ENCODE data around the gene ANTXR1.

Gene ANTXR1

GRCh38 chr2:69020496-69021426 is 7.8 kb downstream of the ANTXR1 start (continued):
- TF ChIP-seq TSHZ2 (CRISPR knock-in tag; IDR thresholded peaks at IDR 0.05) (no peak), ZFP3 (CRISPR knock-in tag; IDR thresholded peaks at IDR 0.05) (no peak), ZFP30 (CRISPR knock-in tag; IDR thresholded peaks at IDR 0.05) (no peak)

- ATAC-seq, result peak; percentile 45
- TF ChIP-seq CREB5 (CRISPR knock-in tag; IDR thresholded peaks at IDR 0.05; ENCODE audit: low read depth), result peak; percentile 78
- TF ChIP-seq TSHZ2 (CRISPR knock-in tag; IDR thresholded peaks at IDR 0.05), result 0 out of 2 replicates have a peak, but pooled peaks have one; percentile 29
- peak; percentile 41; the same call in 1 of the 2 replicates for TF ChIP-seq ZFP3 (CRISPR knock-in tag; IDR thresholded peaks at IDR 0.05)
- TF ChIP-seq RARB (CRISPR knock-in tag; IDR thresholded peaks at IDR 0.05), result no peak
- TF ChIP-seq SNAI2 (CRISPR knock-in tag; IDR thresholded peaks at IDR 0.05), result no peak
- TF ChIP-seq ISL1 (CRISPR knock-in tag; IDR thresholded peaks at IDR 0.05), result peak; percentile 92
- 0 out of 2 replicates have a peak, but pooled peaks have one; percentile 17 for TF ChIP-seq GLIS3 (CRISPR knock-in tag; IDR thresholded peaks at IDR 0.05)
- TF ChIP-seq ZNF8 (CRISPR knock-in tag; IDR thresholded peaks at IDR 0.05), result peak; percentile 60; the same call in 1 of the 2 replicates
- peak; percentile 10; the same call in 1 of the 2 replicates for TF ChIP-seq ESRRG (CRISPR knock-in tag; IDR thresholded peaks at IDR 0.05)
Observed at GRCh38 chr2:69021727-69022126, 8.7 kb downstream of the ANTXR1 start.

GRCh38 chr2:69022548-69022947 is 9.6 kb downstream of the ANTXR1 start:
- TF ChIP-seq ARNTL (CRISPR knock-in tag; IDR thresholded peaks at IDR 0.05; ENCODE audit: borderline replicate concordance, low read depth) (no peak), POU6F1 (CRISPR knock-in tag; IDR thresholded peaks at IDR 0.05; ENCODE audit: borderline replicate concordance, low read depth) (no peak), BACH2 (CRISPR knock-in tag; IDR thresholded peaks at IDR 0.05; ENCODE audit: borderline replicate concordance) (no peak), CREB5 (CRISPR knock-in tag; IDR thresholded peaks at IDR 0.05; ENCODE audit: low read depth) (no peak), ZNF70 (CRISPR knock-in tag; IDR thresholded peaks at IDR 0.05) (no peak), PATZ1 (CRISPR knock-in tag; IDR thresholded peaks at IDR 0.05; ENCODE audit: borderline replicate concordance) (no peak), ZNF565 (CRISPR knock-in tag; conservative IDR thresholded peaks at IDR 0.05; ENCODE audit: low read depth) (no peak), RARB (CRISPR knock-in tag; IDR thresholded peaks at IDR 0.05) (no peak)
- ATAC-seq, result no peak
